MCF 10A (cell line): Measurements from ENCODE around the gene HOOK2. TPM values are rescaled to one million over a fixed set of nuclear protein-coding genes. Genes with fewer than 3 reads are reported as not detected.

Experiments
- BruUV-seq: library from RNA; stranded (reverse); fragments of 400-500 nt; replicated peaks from 2 replicates; lab custom pipeline; 2021; lab: Mats Ljungman, UMichigan
- CTCF ChIA-PET: fragments of 300-600 bp; sonication (Branson Sonifier 250); formaldehyde crosslinking; extraction: SDS; loops from one replicate; lab custom pipeline; 2021; ENCODE audit warnings: antibody characterized with exemption, inconsistent platforms; lab: Yijun Ruan, JAX
- POLR2A ChIA-PET: fragments of 300-600, 350-650 bp; sonication (Branson Sonifier 250); formaldehyde crosslinking; extraction: SDS; loops from one replicate; lab custom pipeline; 2020; ENCODE audit warnings: antibody characterized with exemption, inconsistent platforms; lab: Yijun Ruan, JAX
- DNase-seq: peaks from one replicate; pipeline ENCODE4 v3.0.0-alpha.2; 2018; ENCODE audit not compliant: unreplicated experiment
- H3K27ac Mint-ChIP-seq: one replicate; pipeline ENCODE4 v1.8.0; 2022; ENCODE audit warnings: mild to moderate bottlenecking, low read depth, mixed read lengths; ENCODE audit not compliant: unreplicated experiment
- H3K27me3 Mint-ChIP-seq: one replicate; pipeline ENCODE4 v1.8.0; 2022; ENCODE audit warnings: mixed read lengths; ENCODE audit not compliant: insufficient read depth, unreplicated experiment
- H3K36me3 Mint-ChIP-seq: one replicate; pipeline ENCODE4 v1.8.0; 2022; ENCODE audit warnings: mild to moderate bottlenecking, moderate library complexity, mixed read lengths; ENCODE audit not compliant: insufficient read depth, unreplicated experiment
- H3K4me1 Mint-ChIP-seq: one replicate; pipeline ENCODE4 v1.8.0; 2022; ENCODE audit warnings: mixed read lengths; ENCODE audit not compliant: insufficient read depth, unreplicated experiment
- H3K4me3 Mint-ChIP-seq: one replicate; pipeline ENCODE4 v1.8.0; 2022; ENCODE audit warnings: mild to moderate bottlenecking, moderate library complexity, mixed read lengths; ENCODE audit not compliant: unreplicated experiment
- H3K9me3 Mint-ChIP-seq: one replicate; pipeline ENCODE4 v1.8.0; 2022; ENCODE audit warnings: mixed read lengths; ENCODE audit not compliant: unreplicated experiment
- intact Hi-C: fragments of 100-400 bp; cut with micrococcal nuclease; formaldehyde crosslinking; loops from 2 replicates; pipeline ENCODE4 v1.14.1; 2022
- total RNA-seq: library from RNA; stranded (reverse); gene quantifications from 2 replicates; pipeline ENCODE4 v1.2.3, GENCODE V29; 2022
- TF ChIP-seq, protein P1 (sequence below): fragments of 200-600 bp; IDR thresholded peaks from one replicate; pipeline ENCODE4 v1.8.0; 2022; ENCODE audit warnings: antibody characterized with exemption, mild to moderate bottlenecking; ENCODE audit not compliant: unreplicated experiment

Gene HOOK2
- total RNA-seq, 1 experiment from 2014 or later: 31.6 TPM

DNA sequence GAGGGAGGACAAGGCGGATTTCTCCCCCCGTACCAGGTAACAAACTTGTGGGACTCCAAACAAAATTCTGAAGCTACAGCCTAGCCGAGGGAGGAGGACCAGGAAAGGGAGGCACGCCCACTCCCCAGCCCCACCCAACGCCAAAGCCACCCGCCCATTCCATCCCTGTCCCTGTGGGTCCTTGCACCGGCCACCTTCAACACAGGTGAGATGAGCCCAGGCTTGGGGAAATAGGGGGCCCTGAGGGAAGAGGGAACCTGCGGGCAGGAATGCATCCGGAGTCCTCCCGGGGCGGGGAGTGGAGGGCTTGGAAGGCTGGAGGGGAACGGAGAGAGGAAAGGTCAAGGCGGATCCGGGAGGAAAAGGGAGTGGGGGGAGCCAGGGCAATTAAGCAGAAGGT lies 23.7 kb downstream of the HOOK2 start, which contains the start of gene BEST2:
Gene BEST2, plus strand, starts transcription at position 157 of the 400 bp plus-strand sequence. CDS start 802 bp downstream, outside the sequence.
- TF ChIP-seq, protein P1, sequence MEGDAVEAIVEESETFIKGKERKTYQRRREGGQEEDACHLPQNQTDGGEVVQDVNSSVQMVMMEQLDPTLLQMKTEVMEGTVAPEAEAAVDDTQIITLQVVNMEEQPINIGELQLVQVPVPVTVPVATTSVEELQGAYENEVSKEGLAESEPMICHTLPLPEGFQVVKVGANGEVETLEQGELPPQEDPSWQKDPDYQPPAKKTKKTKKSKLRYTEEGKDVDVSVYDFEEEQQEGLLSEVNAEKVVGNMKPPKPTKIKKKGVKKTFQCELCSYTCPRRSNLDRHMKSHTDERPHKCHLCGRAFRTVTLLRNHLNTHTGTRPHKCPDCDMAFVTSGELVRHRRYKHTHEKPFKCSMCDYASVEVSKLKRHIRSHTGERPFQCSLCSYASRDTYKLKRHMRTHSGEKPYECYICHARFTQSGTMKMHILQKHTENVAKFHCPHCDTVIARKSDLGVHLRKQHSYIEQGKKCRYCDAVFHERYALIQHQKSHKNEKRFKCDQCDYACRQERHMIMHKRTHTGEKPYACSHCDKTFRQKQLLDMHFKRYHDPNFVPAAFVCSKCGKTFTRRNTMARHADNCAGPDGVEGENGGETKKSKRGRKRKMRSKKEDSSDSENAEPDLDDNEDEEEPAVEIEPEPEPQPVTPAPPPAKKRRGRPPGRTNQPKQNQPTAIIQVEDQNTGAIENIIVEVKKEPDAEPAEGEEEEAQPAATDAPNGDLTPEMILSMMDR: no peak
- BruUV-seq: no TSS peak
- intact Hi-C loops: no loop called here
- peak within 1 kb of the TSS; percentile 76 for H3K27ac Mint-ChIP-seq
- CTCF ChIA-PET: interaction anchor here (0.6 to 2.3 kb wide), 7 partner anchors 10 to 179 kb away, joined by 3 to 15 read pairs (median 8); no protein-coding TSS in a partner anchor
- no peaks in the 10 kb centered on the region for H3K9me3 Mint-ChIP-seq
- H3K36me3 Mint-ChIP-seq: peaks cover 18% of the 10 kb centered on the region
- no peak for DNase-seq
- H3K27me3 Mint-ChIP-seq: no peaks in the 10 kb centered on the region
- H3K4me3 Mint-ChIP-seq: peak within 1 kb of the TSS; percentile 58
- POLR2A ChIA-PET: interaction anchor here (0.9 to 5.1 kb wide), 3 partner anchors 9 to 28 kb away, joined by 4 to 43 read pairs (median 5); partner anchors contain the start of genes GET3, TNPO2 and TRIR
- H3K4me1 Mint-ChIP-seq: peaks cover 24% of the 10 kb centered on the region

DNA sequence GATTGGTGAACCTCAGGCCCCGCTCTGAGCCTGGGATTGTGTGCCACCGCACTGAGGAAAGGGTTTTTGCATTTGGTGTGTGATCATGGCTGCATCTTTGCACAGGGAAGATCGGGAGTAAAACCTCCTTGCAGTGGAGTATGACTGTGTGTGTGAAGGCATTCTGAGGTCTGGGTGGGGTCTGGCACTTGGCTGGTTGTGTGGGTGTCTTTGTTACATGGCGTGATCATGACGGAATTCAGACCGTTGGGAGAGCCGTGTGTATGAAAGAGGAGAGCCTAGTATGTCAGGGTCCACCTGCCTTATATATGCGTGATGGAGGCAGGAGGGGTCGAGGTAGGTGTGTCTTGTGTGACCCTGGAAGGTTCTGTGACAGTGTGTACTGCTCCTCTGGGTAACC lies 24.5 kb downstream of the HOOK2 start:
- H3K9me3 Mint-ChIP-seq: no peaks in the 10 kb centered on the region
- POLR2A ChIA-PET: interaction anchor here (1.0 to 5.1 kb wide), 6 partner anchors 8 to 42 kb away, joined by 3 to 43 read pairs (median 8); partner anchors contain the start of genes GET3 and TRIR
- no TSS peak for BruUV-seq

DNA sequence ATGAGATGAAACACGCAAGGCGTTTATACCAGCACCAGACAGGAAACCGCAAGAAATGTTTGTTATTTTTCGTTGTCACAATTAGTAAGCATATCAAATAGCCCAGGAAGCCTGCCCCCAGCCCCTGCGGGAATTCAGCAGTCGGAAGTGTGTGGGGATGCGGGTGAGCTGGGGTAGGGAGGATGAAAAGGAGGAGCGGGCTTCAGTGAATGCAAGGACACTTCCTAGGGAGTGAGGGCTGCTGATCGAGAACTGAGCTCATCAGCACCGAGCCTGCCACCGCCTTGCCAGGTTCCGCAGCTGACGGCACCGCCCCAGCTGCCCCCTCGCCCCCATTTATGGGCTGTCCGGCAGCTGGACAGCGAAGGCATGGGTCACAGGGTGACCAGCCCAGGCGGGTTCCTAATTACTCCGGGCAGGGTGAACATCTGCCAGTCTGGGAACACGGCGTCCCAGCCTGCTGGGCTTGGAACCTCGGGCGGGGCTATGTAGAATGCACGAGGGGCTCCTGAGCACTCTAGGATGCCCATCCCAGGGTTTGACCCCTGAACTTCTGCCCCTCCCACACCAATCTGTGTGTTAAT lies 25.3 kb downstream of the HOOK2 start:
- ChIA-PET CTCF (interaction anchor here (0.8 to 2.2 kb wide), 9 partner anchors 9 to 232 kb away, joined by 3 to 14 read pairs (median 4); partner anchors contain the start of gene GET3), POLR2A (interaction anchor here (0.6 to 5.1 kb wide), 13 partner anchors 9 to 43 kb away, joined by 3 to 43 read pairs (median 4); partner anchors contain the start of genes GET3, JUNB, TNPO2 and TRIR)
- BruUV-seq: no TSS peak
- Mint-ChIP-seq H3K27me3 (no peaks in the 10 kb centered on the region), H3K27ac (peak overlapping the region; percentile 76), H3K36me3 (peaks cover 30% of the 10 kb centered on the region), H3K4me3 (peak overlapping the region; percentile 58), H3K4me1 (peaks cover 24% of the 10 kb centered on the region), H3K9me3 (no peaks in the 10 kb centered on the region)
- DNase-seq: peak; percentile 42
- intact Hi-C loops: no loop called here
- TF ChIP-seq, protein P1: no peak

More for the DNA sequence above, 24.5 kb downstream of the HOOK2 start:
- Mint-ChIP-seq H3K27ac (peak overlapping the region; percentile 76), H3K27me3 (no peaks in the 10 kb centered on the region), H3K36me3 (peaks cover 23% of the 10 kb centered on the region), H3K4me1 (peaks cover 24% of the 10 kb centered on the region), H3K4me3 (peak overlapping the region; percentile 58)
- no peak for DNase-seq
- CTCF ChIA-PET: interaction anchor here (0.6 to 2.2 kb wide), 8 partner anchors 9 to 97 kb away, joined by 3 to 14 read pairs (median 5); partner anchors contain the start of gene GET3
- TF ChIP-seq, protein P1: no peak
- intact Hi-C loops: no loop called here

DNA sequence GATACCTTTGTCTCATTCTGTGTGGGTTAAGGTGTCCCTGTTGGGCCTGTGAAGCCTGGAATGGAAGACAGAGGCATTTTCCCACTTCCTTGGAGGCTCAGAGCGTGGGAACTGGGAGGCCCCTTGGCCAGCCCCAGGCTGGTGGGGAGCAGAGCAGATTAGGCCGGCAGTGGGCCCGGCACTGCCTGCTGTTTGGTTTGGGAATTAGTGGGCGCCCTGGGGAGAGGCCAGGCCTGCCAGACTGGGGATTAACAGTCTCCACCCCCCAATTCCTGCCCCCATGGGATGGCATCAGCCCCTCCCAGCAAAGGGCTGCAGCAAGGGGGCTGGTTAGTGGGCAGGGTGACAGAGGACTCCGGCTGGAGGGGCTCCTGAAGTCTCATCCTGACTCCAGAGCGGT lies 26.9 kb downstream of the HOOK2 start:
- Mint-ChIP-seq H3K27ac (peak overlapping the region; percentile 61), H3K9me3 (no peaks in the 10 kb centered on the region), H3K27me3 (no peaks in the 10 kb centered on the region), H3K4me3 (no peak overlapping the region), H3K4me1 (peaks cover 24% of the 10 kb centered on the region), H3K36me3 (peaks cover 43% of the 10 kb centered on the region)
- no TSS peak for BruUV-seq
- TF ChIP-seq, protein P1: no peak
- DNase-seq: no peak
- intact Hi-C loops: no loop called here
- CTCF ChIA-PET: interaction anchor here (0.7 to 7.1 kb wide), 3 partner anchors 9 to 82 kb away, joined by 3 to 75 read pairs (median 3); partner anchors contain the start of genes MAN2B1 and WDR83
- POLR2A ChIA-PET: interaction anchor here (0.6 to 5.1 kb wide), 6 partner anchors 11 to 45 kb away, joined by 3 to 43 read pairs (median 8); partner anchors contain the start of genes GET3, JUNB and TRIR
